Activated CD4-positive, CD25-positive, alpha-beta regulatory T cell treated with anti-CD3 and anti-CD28 coated beads, Interleukin-2, amount 50 U/mL, for 16 hours (primary cell): ENCODE measurements around the gene ADORA2A.
A peak's percentile ranks its signal among the peaks of the same experiment; 100 is the strongest.

Experiments
- DNase-seq: peaks from one replicate; pipeline ENCODE4 v3.0.0-alpha.2; 2020; ENCODE audit warnings: low read depth, low spot score

ADORA2A gene

DNA sequence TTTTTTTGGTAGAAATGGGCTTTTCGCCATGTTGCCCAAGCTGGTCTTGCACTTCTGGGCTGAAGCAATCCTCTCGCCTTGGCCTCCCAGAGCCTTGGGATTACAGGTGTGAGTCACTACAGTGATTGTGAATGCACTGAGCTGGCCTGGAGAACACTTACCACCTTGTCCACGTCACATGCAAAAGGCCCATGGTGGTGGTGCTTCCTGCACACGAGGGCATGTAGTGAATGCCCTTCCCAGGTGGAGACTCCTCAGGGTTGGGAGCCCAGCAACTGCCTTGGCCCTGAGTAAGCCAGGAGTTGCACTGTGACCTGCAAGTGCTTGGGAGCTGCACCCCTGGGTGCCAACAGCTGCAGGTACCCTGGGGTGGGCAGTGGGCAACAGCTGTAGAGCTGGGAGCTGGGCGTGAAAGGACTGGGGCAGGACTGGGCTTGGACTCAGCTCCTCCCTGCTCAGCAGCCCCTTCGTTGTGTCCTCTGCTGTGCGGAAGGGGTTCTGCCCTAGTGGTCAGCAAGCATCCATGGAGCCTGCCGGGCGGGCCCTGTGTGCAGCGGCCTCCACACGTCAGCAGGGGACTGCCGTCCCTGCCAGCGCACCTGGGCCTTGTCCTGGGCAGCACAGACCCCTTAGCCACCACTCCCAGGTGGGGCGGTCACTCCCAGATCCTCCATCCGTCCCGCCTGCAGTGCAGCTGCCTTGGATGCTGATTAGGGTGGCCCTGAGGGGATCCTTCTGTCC is 9.3 kb upstream of the ADORA2A start:
- DNase-seq: no peak

DNA sequence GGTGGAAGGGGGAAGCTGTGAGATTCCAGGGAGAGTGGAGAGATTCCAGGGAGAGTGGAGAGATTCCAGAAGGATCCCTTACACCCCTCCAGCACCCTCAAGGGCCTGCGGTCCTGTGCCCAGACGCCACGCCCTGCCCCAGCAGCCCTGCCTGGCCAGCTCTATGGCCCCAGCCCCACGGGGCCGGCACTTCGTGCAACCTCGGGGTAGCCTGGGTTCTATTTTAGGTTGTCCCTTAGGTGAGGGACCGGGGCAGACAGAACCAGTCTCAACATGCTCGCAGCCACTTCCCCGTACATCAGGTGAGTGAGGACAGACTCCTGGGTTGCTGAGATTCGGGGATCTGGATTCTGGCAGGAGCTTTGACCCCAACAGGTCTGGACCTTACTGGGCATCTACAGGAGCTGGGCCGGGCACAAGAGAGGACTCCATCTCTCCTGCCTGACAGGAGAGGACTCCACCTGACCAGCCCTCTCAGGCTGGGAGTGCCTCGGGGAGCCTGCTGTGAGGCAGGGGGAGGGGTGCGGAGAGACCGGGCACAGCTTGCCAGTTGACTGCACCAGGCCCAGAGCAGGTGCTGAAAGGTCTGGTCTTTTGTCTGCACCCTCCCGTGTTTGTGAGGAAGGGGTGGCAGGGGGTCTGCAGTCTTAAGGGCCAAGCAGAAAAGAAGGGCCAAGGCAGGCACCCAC is 8.5 kb upstream of the ADORA2A start:
- no peak for DNase-seq

DNA sequence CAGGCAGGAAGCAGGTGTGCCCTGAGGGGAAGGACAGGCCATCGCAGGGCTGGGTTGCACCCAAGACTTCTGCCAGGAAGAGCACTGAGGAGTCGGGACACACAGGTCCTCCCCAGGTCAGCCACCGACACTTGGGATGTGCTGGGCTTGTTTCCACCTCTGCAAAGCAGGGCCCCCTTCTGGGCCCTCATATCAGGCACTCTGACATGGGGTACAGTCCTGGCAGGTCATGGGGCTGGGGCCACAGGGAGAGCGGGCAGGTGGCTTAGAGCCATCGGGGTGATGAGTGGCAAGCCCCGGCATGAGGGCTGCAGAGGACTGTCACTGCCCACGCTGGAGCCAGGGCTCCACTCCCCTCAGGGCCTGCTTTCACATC is 7.9 kb upstream of the ADORA2A start:
- no peak for DNase-seq

DNA sequence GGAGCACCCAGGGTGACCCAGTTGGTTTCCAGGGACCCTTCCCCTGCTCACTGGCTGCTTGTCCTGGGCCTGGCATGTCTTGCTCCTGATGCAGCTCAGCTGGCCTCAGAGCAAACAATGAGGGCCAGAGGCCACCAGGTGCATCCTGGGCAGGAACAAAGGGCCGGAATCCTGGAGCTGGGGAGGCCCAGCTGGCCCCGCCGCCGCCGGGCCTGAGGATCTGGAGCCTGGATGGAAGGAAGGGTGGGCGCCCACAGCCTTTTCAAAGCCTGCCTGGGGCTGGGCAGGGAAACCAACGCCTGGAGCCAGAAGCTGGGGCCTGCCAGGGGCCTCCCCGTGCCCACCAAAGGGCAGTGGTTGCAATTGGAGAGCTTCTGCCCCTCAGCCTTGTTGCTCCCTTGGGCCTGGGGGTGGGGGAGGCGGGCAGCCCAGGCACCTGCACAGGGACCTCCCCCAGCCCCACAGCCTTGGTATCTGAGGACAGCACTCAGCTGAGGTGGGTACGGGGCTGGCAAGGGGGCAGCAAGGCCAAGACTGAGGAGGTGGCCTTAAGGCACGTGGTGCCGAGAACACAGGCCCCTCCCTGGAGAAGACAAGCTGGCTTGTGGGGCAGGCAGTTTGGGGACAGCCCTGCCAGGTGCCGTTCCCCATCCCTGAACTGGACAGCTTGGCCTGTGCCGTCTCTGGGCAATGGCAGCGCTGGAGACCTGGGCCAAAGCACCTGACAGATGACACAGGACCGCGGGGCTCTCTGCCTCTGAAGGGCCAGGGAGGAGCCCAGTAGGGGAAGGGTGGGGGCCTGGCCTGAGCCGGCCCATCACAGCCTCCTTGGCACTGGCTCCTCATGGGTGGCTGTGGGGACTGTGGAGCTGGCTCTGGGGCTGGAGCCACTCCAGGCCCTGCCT is 7.1 kb upstream of the ADORA2A start:
- no peak for DNase-seq

DNA sequence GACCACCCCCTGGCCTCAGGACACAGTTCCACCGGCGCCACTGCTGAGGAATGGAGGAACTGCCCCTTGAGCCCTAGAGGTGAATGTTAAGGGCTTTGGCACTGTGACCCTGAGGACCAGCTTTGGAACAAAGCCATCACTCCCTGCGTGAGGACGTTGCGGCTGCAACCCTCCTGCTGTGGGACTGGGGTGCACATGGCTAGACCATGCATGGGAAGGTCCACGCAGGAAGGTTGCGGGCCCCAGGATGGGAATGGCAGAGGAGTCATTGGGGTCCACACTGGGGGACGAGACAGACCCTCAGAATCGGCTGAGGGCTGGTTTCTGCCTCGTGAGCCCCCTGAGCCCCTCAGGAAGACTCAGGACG is 6.4 kb upstream of the ADORA2A start:
- no peak for DNase-seq

DNA sequence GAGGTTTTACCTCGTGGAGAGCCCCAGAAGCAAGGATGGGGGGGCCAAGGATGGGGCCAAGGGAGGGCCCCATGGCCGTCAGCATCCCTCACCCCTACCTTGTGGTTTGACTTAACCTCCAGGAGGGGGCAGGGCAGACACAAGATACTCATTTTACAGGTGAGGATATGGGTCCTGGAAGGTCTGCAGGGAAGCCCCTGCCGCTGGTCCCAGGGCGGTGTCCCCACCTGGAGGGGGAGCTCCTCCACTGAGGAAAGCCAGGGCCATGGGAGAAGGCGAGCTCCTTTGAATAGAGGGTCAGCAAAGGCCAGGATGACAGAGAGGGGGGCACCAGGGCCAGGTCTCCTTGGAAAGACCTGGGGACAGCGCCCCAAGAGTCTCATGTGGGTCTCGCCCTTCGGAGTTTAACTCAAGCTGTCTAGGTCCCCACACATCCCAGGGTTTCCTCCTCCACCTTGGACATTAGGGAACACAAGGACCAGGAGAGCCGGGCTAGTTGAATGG is 5.9 kb upstream of the ADORA2A start:
- no peak for DNase-seq

DNA sequence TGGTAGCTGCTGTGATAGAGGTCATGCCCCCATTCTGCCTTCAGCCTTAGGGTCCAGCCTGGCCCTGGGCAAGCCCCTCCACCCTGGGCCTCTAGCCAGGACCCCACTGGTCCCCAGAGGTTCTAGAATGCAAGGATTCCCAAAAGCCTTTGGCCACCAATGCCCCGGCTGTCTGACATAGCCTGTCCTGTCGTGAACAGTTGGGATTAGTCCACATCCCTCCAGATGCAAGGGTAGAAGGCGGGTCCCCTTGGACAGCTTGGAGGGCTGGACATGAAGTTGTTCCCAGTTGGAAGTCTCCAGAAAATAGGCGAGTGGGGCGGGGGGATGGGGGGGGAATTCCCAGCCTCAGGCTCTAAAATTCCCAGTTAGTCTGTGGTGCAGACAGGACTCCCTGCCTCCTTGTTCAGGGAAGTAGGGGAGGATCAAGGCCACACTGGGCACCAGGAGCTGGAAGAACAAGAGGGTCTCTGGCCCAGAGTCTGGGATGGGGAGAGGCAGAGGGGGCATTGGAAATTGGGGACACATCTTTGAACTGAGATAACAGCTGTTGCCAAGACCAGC is 5.2 kb upstream of the ADORA2A start:
- DNase-seq: no peak

DNA sequence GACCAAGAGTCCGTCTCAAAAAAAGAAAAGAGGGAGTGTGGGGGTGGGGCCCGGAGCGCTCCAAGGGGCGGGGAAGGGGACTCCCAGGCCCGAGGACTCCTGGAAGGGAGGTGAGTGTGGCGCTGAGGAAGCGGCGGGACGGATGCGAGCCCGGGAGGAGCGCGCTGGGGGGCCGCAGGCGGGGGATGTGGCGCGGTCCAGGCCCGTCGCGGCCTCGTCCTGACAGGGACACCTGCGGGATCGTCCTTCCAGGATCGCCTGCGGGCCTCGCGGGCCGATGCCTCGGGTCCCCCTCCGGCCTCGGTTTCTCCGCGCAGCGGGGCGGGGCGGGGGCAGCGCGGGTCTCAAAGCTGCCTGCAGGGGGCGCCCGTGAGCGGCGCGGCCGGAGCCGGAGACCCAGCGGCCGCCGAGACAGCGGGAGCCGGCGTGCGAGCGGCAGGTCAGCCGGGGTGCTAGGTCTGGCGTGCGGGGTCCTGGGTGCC is 3.8 kb upstream of the ADORA2A start:
- peak; percentile 16 for DNase-seq

DNA sequence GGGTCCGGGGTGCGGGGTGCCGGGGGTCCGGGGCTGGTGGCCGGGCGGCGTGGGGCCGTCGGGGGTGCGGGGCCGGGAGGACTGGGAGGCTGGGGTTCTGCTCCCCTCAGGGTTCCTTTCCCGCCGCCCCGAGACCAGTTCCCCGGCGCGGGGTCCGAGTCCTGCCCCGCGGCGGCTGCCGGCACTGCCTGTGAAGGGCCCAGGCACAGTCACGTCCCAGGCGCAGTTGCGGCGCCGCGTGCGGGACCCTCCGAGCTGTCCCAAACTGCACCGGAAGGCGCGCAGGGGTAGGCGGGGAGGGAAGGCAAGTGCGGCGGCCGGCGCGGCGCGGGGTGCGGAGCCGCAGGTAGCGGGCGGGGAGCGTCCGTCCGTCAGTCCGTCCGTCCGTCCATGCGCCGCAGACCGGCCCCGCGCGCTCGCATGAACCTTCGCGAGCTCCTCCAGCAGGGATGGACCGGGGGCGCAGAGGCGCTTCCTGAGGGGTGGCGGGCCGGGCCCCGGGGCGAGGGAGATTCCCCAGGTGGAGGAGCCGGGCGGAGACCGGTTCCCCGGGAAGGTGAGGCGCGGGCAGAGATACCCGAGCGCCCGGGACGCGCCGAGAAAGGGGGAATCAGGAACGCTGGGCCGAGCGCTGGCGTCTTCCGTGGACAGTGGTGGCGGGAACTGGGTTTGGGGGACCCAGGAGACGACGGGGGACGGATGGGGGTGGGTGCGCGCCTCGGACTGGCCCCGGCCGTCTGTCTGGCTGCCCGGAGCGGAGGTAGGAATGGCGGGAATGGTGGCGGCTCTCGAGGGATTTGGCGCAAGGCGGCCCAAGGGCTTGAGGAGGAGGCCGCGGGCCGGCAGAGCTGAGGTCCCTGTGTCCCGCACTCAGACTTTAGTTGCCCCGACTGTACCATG is 3.1 kb upstream of the ADORA2A start:
- DNase-seq: no peak

DNA sequence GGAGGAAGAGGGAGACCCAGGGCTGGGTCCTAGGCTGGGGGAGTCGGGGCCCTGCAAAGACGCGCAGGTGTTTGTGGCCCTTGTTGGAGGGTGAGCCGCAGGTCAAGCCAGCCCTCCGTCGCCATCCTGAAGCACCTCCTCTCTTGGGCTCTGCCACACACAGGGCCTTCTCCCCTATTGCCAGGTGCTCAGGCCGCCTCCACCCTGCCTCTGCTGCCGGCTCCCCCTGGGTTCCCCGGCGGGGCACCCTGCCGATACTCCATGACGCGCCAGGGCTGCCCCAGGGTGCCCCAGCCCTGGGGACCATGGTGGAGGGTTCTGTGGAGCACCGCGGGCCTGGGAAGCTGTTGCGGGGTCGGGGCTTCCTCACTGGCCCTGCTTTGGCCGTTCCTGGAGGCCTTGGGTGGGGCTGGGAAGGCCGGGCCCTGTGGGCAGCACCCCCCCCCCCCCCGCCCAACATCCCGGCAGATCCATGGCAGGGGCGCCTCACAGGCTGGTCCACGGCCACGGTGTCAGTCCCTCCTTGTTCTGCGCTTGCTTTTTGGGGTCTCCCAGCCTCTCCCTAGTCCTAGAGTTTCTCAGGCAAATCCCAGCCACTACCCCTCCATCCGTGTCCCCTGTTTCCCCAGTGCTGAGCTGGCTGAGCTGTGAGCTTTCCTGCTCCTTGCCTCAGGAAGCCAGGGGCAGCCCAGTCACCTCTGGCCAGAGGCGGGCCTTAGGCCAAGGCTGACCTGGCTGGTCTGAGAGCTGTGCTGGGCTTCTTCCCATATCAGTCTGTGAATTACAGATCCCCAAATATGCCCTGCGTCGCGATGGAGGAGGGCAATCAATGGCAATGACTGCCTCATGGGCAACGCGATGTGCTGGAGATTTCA is 2.3 kb upstream of the ADORA2A start:
- DNase-seq: no peak

DNA sequence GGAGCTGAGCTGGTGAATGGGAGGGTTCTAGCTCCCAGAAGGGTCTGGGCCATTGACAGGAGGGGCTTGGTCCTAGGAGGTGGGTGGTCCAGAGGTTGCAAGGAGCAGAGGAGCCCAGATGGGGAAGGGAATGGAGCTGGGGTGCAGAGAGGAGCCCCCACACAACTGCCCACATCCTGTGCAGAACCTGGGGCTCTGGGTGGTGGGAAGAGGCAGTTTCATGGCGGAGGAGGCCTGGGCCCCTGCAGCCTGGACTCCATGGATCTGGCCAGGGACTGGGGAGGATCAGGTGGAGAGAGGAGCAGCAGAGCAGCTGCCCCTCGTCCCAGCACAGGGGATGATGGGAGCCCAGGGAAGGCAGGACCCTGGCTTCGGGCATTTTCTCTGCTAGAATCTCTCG is 963 bp upstream of the ADORA2A start:
- DNase-seq: no peak

DNA sequence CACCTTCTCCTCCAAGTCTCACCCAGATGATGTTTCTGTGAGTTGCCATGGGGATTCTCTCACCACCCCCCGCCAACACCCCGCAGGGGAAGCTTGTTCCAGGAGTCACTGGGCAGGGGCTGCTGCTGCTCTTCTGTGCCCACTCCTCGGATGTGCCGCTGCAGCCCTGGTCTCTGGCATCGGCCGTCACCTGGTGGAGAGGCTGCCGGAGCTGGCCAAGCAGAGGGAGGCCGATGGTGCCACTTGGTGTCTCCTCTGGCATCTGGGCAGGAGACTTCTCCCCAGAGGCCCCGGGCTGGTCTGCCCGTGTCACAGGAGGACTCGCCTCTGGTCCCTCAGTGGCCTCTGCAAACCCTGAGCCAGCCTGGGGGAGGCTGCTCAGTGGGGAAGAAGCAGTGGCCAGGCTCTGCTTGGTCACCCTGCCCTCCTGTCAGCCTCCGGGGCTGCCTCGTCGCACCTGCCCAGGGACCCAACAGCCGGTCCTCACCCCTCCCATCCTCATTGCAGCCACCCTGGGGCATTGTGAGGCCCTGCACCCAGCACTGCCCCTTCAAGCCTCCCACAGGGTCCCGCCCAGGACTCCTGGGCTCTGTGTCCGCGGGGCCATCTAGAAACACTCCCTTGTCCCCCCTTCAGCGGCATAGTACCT is 424 bp upstream of the ADORA2A start:
- DNase-seq: no peak

DNA sequence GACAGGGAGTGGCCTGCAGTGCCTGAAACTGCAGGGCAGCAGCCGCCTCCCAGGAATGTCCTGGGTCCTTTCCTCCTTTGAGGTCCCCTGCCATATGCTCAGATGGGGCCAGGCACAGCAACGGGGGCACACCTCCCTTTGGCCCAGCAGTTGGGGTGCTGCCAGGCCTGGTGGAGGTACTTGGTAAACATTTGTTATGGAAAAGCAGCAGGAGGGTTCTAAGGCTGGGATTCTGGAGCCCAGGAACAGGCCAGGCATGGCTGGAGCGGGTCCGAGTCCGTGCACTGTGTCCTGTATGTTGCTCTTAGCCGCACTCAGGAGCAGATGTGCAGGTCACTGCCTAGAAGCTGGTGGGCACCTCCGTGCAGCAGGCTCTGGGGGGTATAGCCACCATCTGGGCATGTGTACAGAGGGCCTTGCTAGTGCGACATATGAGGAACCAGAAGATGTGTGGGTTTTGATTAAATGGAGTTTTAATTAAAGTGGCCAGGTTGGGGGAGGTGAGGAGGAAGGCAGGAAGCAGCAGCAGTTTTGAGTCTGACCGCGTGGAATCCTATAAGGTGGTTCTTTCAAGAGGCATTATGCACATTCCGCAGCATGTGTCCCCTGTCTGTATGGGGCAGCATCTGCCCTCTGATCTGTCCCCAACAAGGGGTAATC is 1.5 kb downstream of the ADORA2A start:
- DNase-seq: no peak

DNA sequence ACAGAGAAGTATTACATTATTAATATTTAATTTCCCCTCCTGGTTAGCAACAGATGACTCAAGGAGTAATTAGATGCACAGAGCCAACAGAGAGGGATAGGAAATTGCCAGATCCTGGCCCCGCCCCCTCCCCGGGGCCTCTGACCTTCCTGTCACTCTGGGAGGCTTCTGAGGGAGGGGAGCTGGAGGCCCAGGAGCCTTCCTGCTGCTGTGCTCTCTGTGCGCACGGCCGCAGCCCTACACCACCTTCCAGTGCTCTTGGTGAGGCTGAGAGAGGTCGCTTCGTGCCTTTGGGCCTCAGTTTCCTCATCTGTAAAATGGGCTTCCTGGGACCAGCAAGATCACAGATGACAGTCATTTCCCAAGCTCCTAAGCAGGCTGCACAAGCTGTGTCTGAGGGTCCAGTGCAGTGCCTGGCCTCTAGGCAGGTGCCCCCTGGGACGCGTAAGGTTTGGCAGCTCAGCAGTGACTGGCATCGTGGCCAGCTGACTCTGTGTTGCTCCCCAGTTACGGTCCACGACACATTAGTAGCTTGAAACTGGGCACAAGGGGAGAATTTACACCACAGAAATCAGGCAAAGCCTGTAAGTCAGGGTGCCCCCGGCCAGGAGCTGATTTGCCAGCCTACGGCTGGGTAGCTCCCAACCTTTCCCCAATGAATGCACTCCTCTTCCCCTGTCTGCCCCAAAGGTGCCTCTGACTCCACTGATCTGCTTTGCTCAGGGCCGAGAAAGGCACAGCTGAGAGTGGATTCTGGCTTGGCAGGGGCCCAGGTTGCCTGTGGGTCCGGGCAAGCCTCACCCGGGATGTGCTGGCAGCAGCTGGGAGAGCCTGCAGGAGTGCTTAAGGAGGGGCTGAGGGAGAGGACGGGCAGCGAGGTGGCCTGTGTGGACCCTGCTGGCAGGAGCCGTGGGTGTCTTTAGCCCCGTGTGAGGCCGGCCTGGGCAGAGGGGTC is 2.3 kb downstream of the ADORA2A start:
- peak; percentile 36 for DNase-seq

DNA sequence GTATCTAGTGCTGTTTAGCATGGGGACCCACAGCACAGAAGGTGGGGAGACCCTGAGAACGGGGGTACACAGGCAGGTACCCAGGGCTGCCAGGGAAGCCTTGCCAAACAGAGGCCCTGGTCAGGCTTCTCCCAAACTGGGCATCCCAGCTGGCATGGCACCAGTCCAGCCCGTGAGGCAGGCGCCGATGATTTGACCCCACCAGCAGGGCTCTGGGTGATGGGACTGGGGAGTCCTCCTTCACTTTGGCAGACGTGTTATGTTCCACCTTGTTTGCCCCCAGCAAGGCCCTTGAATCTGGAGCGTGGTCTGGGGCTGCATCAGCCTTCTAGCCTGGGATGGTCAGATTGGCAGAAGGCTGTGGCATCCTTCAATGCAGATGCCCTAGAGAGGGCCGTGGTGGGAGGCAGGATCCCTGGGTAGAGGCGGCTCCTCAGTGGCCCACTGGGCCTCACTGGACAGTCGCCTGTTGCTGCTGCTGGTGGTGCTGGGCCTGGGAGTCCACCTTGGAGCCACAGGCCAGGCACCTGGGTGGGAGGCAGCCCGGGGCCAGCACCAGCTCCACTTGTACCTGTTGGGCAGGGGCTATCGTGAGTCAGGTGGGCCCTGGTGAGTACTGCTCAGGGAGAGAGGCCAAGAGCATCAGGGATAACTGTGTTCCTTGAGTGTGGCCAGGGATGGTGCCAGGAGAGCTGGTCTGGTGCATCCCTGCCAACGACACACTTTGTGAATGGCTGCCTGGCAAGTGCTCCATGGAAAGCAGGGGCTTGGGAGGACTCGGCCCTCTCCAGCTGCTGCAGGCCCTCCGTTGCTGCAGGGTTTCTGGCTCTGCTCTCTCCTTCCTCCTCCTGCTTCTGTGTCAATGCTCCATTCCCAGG is 3.3 kb downstream of the ADORA2A start:
- no peak for DNase-seq

DNA sequence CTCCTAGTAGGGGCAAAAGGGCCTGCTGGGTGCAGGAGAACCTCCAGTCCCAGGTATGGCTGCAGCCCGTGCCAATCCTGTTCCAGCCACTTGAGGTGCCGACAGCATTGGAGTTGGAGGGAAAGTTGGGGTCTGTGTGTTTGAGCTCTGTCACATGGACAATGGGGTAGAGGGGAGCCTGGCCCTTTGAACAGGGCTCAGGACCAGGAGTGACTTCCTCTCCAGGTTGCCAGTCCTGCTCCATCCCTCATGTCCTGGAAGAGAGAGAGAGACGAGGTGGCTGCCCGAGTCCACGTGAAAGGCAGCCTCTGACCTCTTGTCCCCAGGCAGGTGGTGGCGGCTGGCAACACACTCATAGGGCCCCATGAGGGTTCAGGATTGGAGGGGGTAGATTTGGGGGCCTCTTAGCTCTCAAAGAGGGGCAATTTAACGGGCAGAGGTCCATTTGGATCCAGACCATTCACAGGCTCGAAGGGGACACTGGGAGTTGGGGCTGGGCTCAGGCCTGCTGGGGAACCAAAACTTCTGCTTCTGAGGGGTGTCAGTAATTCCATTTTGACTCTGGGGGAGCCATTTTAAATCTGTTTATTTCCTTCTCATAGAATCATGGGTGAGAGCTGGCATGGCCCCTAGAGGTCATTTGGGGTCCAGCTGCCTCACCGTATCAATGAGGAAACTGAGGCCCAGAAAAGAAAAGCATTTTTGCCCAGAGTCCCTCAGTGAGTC is 4.1 kb downstream of the ADORA2A start:
- DNase-seq: no peak
